GM19099 (cell line): Measurements from ENCODE around the gene PLCB2.

Experiments
- POLR2A ChIP-seq: IDR thresholded peaks from 3 replicates; pipeline ENCODE4 v1.6.1; 2011; ENCODE audit warnings: low read depth; ENCODE audit not compliant: insufficient read length; ENCODE audit errors: extremely low read depth

Gene PLCB2

GRCh38 chr15:40242601-40243000 is 65.1 kb downstream of the PLCB2 start:
- TF ChIP-seq POLR2A = no peak

GRCh38 chr15:40242213-40242599 is 65.5 kb downstream of the PLCB2 start:
- TF ChIP-seq POLR2A = no peak

GRCh38 chr15:40241269-40242212 is 66.2 kb downstream of the PLCB2 start:
- TF ChIP-seq POLR2A = no peak

DNA sequence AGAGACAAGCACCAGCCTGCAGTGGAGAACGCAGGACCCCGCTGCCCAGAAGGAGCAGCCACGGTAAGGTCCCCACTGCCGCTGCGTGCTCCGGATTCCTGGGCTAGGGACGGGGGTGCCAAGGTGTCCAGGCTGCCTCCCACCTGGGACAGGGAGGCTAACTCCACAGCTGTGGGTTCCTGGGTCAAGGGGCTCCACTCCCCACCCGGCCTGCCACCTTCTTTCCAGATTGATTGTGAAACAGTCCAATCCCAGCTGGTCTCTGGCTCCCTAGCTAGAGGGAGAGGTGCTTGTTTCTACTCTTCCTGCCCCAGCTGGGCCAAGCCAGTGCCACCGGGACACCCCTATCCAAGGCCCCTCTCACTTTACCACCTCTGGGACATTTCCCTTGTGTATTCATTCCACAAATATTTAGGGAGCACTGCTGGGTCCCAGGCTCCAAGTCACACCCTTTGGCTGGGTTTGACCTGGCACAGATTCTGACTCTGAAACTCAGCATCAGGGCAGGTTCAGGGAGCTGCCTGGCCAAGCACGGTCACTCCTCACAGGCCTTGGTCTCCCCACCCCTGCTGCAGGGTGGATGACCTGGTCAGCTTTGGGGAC is 67.0 kb downstream of the PLCB2 start:
- TF ChIP-seq POLR2A = no peak

GRCh38 chr15:40239693-40240618 is 67.8 kb downstream of the PLCB2 start:
- TF ChIP-seq POLR2A = no peak

DNA sequence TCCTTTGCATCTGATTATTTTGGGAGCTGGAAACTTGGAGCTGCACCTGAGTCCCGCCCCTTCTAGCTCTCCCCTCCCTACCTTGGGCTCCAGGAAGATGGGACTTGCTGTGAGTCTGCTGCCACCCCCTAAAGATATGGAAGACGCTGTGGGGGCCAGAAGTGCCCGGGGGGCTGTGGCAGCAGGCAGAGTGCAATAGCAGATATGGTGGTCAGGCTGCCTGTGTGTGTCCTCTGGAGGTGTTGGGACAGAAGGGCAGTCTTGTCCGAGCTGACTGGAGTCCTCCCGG is 68.4 kb downstream of the PLCB2 start:
- TF ChIP-seq POLR2A = no peak

DNA sequence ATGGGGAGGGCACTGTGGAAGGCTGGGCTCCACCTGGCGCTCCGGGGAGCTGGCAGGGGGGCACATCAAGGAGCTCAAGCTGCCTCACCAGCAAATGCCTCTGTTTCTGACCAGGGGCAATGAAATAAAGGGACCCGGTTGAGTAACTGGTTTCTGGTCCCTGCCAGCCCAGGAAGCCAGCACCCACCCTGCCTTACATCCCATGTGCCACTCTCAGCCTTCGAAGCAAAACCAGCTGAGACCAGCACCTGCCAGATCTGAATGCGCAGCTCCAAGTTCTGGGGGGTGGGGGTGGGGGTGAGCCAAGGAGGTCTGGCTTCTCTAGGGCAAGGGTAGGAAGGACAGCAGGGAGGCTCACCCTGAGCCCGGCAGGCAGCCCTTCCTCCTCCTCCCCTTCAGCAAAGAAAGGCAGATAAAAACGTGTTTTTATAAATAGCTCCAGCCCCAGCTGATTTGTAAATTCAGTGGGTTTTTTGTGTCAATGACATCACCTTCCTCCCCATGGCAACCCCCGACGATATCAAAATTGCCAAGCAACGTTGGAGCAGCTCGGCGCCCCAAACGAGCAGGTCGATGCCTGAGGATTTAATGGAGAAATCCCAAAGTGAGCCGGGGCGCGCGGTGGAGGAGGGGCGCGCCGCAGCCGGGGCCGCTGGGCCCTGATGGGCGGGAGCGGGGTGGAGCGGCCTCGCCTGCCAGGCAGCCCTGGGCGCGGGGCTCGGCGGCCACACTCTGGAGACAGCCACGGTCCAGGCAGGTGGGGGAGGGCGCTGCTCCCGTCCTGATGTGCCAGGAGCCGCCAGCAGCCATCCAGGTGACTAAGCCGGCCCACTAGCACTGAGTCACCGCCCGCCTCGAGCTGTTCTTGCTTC is 69.0 kb downstream of the PLCB2 start, which contains the start of gene PAK6:
Gene PAK6, plus strand, starts transcription at position 532 of the 872 bp plus-strand sequence. CDS start 25,723 bp downstream, outside the sequence.
- no peak for TF ChIP-seq POLR2A
